Activated CD8-positive, alpha-beta T cell treated with anti-CD3 and anti-CD28 coated beads for 36 hours (primary cell): ENCODE data around the gene PDK2. TPM values are rescaled to one million over a fixed set of nuclear protein-coding genes. Genes with fewer than 3 reads are reported as not detected.

Source experiments
- ATAC-seq: fragments of 200-7000 bp; cut with Tn5 transposase; one replicate; pipeline ENCODE4 v1.10.0; 2021; ENCODE audit warnings: mild to moderate bottlenecking, moderate library complexity
- CTCF ChIA-PET: fragments of 350-600 bp; sonication (Branson Sonifier 250); formaldehyde crosslinking; loops from one replicate; lab custom pipeline; 2021; ENCODE audit warnings: antibody characterized with exemption; lab: Charles Lee
- POLR2A ChIA-PET: fragments of 350-600 bp; sonication (Branson Sonifier 250); formaldehyde crosslinking; loops from one replicate; lab custom pipeline; 2021; ENCODE audit warnings: antibody characterized with exemption; lab: Charles Lee
- DNase-seq: peaks from one replicate; pipeline ENCODE4 v3.0.0-alpha.2; 2020
- H3K27ac Mint-ChIP-seq: one replicate; pipeline ENCODE4 v1.8.0; 2021; ENCODE audit warnings: mild to moderate bottlenecking, mixed read lengths
- H3K27me3 Mint-ChIP-seq: one replicate; pipeline ENCODE4 v1.8.0; 2021; ENCODE audit warnings: mixed read lengths
- H3K36me3 Mint-ChIP-seq: one replicate; pipeline ENCODE4 v1.8.0; 2021; ENCODE audit warnings: low read depth, mixed read lengths
- H3K4me1 Mint-ChIP-seq: one replicate; pipeline ENCODE4 v1.8.0; 2021; ENCODE audit warnings: low read depth, mixed read lengths
- H3K4me3 Mint-ChIP-seq: one replicate; pipeline ENCODE4 v1.8.0; 2021; ENCODE audit warnings: mild to moderate bottlenecking, moderate library complexity, mixed read lengths
- H3K9me3 Mint-ChIP-seq: one replicate; pipeline ENCODE4 v1.8.0; 2021; ENCODE audit warnings: mixed read lengths
- CTCF ChIP-seq: fragments of 200-600 bp; IDR thresholded peaks from one replicate; pipeline ENCODE4 v1.8.0; 2022; ENCODE audit warnings: antibody characterized with exemption, mild to moderate bottlenecking
- intact Hi-C: fragments of 100-400 bp; cut with micrococcal nuclease; formaldehyde crosslinking; loops from one replicate; pipeline ENCODE4 v1.10.0; 2022
- total RNA-seq, 2 experiments: library from RNA; stranded (reverse); gene quantifications; one replicate each; pipeline ENCODE4 v1.2.3, GENCODE V29; 2021

PDK2 gene
- total RNA-seq, 2 experiments from 2014 or later: 6.0 to 7.7 TPM

GRCh38 chr17:50135316-50136095 lies 40.4 kb downstream of the PDK2 start:
- Mint-ChIP-seq H3K4me1 (peaks cover 22% of the 10 kb centered on the region), H3K9me3 (no peaks in the 10 kb centered on the region), H3K27ac (no peak overlapping the region), H3K36me3 (peaks cover 47% of the 10 kb centered on the region), H3K27me3 (peaks cover 4% of the 10 kb centered on the region), H3K4me3 (no peak overlapping the region)
- TF ChIP-seq CTCF: no peak
- no peak for ATAC-seq
- DNase-seq: no peak
- intact Hi-C loops: no loop called here
- CTCF ChIA-PET: interaction anchor here (0.8 to 1.9 kb wide), 7 partner anchors 10 to 79 kb away, joined by 3 to 6 read pairs (median 3); partner anchors contain the start of gene ITGA3
- POLR2A ChIA-PET: interaction anchor here (1.4 kb wide), 1 partner anchor 17 kb away, joined by 3 read pairs; no protein-coding TSS in a partner anchor

- ATAC-seq: no peak
- ChIA-PET POLR2A (interaction anchor here (1.4 kb wide), 1 partner anchor 17 kb away, joined by 3 read pairs; no protein-coding TSS in a partner anchor), CTCF (interaction anchor here (0.8 to 1.9 kb wide), 8 partner anchors 9 to 80 kb away, joined by 3 to 6 read pairs (median 4); partner anchors contain the start of gene ITGA3)
- Mint-ChIP-seq H3K4me3 (no peak overlapping the region), H3K36me3 (peaks cover 51% of the 10 kb centered on the region), H3K9me3 (no peaks in the 10 kb centered on the region), H3K4me1 (peaks cover 22% of the 10 kb centered on the region), H3K27me3 (no peaks in the 10 kb centered on the region), H3K27ac (no peak overlapping the region)
- TF ChIP-seq CTCF: no peak
- intact Hi-C loops: no loop called here
- DNase-seq: no peak
Measured at GRCh38 chr17:50136096-50136687, 41.0 kb downstream of the PDK2 start.

- no peak overlapping the region for H3K4me3 Mint-ChIP-seq
- peaks cover 23% of the 10 kb centered on the region for H3K4me1 Mint-ChIP-seq
- no peak for ATAC-seq
- H3K27me3 Mint-ChIP-seq: no peaks in the 10 kb centered on the region
- ChIA-PET POLR2A (no interaction called here), CTCF (interaction anchor here (1.2 to 1.9 kb wide), 6 partner anchors 9 to 81 kb away, joined by 3 to 6 read pairs (median 4); partner anchors contain the start of gene ITGA3)
- intact Hi-C loops: no loop called here
- H3K9me3 Mint-ChIP-seq: no peaks in the 10 kb centered on the region
- no peak for TF ChIP-seq CTCF
- H3K27ac Mint-ChIP-seq: no peak overlapping the region
- peaks cover 54% of the 10 kb centered on the region for H3K36me3 Mint-ChIP-seq
- no peak for DNase-seq
Measured at GRCh38 chr17:50137042-50137441, 41.9 kb downstream of the PDK2 start.

DNA sequence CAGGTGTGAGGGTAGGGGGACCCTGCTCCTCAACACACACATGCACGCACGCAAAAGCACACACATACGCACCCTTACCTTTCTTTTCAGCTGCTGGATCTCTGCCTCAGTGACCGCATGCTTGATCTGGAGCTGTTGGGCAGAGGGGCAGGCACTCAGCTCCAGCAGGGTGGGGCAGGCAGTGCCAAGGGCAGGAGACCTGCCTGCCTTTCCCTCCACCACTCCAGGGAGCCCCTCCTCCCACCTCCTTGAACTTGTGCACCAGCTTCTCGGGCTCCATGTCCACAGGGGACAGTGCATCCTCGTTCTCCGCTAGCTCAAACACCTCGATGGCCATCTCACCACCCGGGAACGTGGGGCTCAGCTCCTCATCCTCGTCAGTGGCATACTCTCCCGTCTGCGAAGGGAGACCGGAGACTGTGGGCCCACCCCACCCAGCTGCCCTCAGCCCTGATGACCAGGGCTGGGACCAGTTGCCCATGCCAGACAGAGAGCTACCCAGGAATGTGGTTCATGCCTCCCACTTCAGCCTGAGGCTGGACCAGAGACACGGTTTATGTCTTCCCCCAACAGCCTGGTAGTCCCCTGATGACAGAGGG lies 44.1 kb downstream of the PDK2 start:
- DNase-seq (no peak), ATAC-seq (no peak)
- Mint-ChIP-seq H3K36me3 (peaks cover 71% of the 10 kb centered on the region), H3K27ac (no peak overlapping the region), H3K9me3 (no peaks in the 10 kb centered on the region), H3K4me1 (peaks cover 44% of the 10 kb centered on the region), H3K4me3 (no peak overlapping the region), H3K27me3 (no peaks in the 10 kb centered on the region)
- CTCF ChIA-PET: interaction anchor here (0.7 to 4.5 kb wide), 22 partner anchors 8 to 157 kb away, joined by 3 to 58 read pairs (median 6); partner anchors contain the start of genes PPP1R9B and SAMD14
- POLR2A ChIA-PET: interaction anchor here (0.7 to 2.5 kb wide), 6 partner anchors 9 to 61 kb away, joined by 3 to 15 read pairs (median 4); partner anchors contain the start of gene SAMD14
- no peak for TF ChIP-seq CTCF
- intact Hi-C loops: no loop called here
